Measurements from ENCODE around the gene GCNA. TPM values are rescaled to one million over a fixed set of nuclear protein-coding genes. Genes with fewer than 3 reads are reported as not detected.

GCNA gene
- total and polyA plus RNA-seq, 12 donors = 0.53 to 2.7 (median 1.4) TPM

- WGBS, 2 donors = 86 to 90% methylated on average over 36 to 43 of the region's 43 CpGs
- intact Hi-C loops (cut with DNase I) = no loop called here
- H3K4me1 ChIP-seq = peaks cover 0 to 15% (median under 1%) of the 10 kb centered on the region in 9 donors
- no peak for TF ChIP-seq CTCF (IDR thresholded peaks at IDR 0.05)
- no peak for ATAC-seq
- no peaks in the 10 kb centered on the region for H3K27me3 ChIP-seq
- peaks cover 0 to 31% (median 0%) of the 10 kb centered on the region in 9 donors for H3K36me3 ChIP-seq
- H3K9me3 ChIP-seq = no peaks in the 10 kb centered on the region
- peak overlapping the region in 1 of 10 donors; percentile 38 for H3K4me3 ChIP-seq
- H3K27ac ChIP-seq = peak overlapping the region in 1 of 10 donors; percentile 50
- DNase-seq = no peak
These were observed 38.7 kb downstream of the GCNA start for GRCh38 chrX:71616672-71617529.

GRCh38 chrX:71617742-71618141 lies 39.5 kb downstream of the GCNA start:
- ATAC-seq (no peak), DNase-seq (no peak)
- TF ChIP-seq CTCF (IDR thresholded peaks at IDR 0.05) = no peak
- H3K27ac ChIP-seq = peak overlapping the region in 1 of 10 donors; percentile 50
- H3K36me3 ChIP-seq = peaks cover 0 to 23% (median 0%) of the 10 kb centered on the region in 9 donors
- intact Hi-C loops (cut with DNase I) = no loop called here
- H3K4me1 ChIP-seq = peaks cover 0 to 23% (median 8%) of the 10 kb centered on the region in 9 donors
- H3K4me3 ChIP-seq = peak overlapping the region in 1 of 10 donors; percentile 38
- H3K27me3 ChIP-seq = no peaks in the 10 kb centered on the region
- no peaks in the 10 kb centered on the region for H3K9me3 ChIP-seq
- 79 to 88% methylated on average over 4 to 8 of the region's 8 CpGs for WGBS, 2 donors

- peak in 3 of 8 donors; percentile 10 to 55 (median 29) for ATAC-seq
- Histone ChIP-seq H3K27me3 (no peaks in the 10 kb centered on the region), H3K36me3 (peaks cover 0 to 17% (median 0%) of the 10 kb centered on the region in 9 donors), H3K27ac (peak within 1 kb of the TSS in 1 of 10 donors; percentile 50), H3K4me1 (peaks cover 0 to 29% (median 13%) of the 10 kb centered on the region in 9 donors), H3K9me3 (no peaks in the 10 kb centered on the region), H3K4me3 (peak within 1 kb of the TSS in 1 of 10 donors; percentile 38)
- intact Hi-C loops (cut with DNase I) = no loop called here
- WGBS, 2 donors = 41 to 49% methylated on average over 4 of the region's 4 CpGs
- DNase-seq = peak; percentile 23 to 38
- no peak for TF ChIP-seq CTCF (IDR thresholded peaks at IDR 0.05)
These were observed 40.1 kb downstream of the GCNA start, which contains the start of gene CXCR3 for GRCh38 chrX:71618303-71618721. Gene CXCR3, minus strand, starts transcription at chrX:71618511. Its CDS starts 62 bp downstream, at chrX:71618449.

- peaks cover 0 to 12% (median 0%) of the 10 kb centered on the region in 9 donors for H3K36me3 ChIP-seq
- DNase-seq (no peak), ATAC-seq (no peak)
- H3K4me3 ChIP-seq = peak overlapping the region in 1 of 10 donors; percentile 38
- no peaks in the 10 kb centered on the region for H3K9me3 ChIP-seq
- H3K27me3 ChIP-seq = no peaks in the 10 kb centered on the region
- peaks cover 0 to 34% (median 14%) of the 10 kb centered on the region in 9 donors for H3K4me1 ChIP-seq
- no peak for TF ChIP-seq CTCF (IDR thresholded peaks at IDR 0.05)
- 96 to 97% methylated on average over 3 of the region's 3 CpGs for WGBS, 2 donors
- H3K27ac ChIP-seq = peak overlapping the region in 1 of 10 donors; percentile 47
- intact Hi-C loops (cut with DNase I) = no loop called here
These were observed 40.5 kb downstream of the GCNA start for GRCh38 chrX:71618787-71619186.
